Immature natural killer cell (primary cell): Measurements from ENCODE around the gene STRN3. TPM values are rescaled to one million over a fixed set of nuclear protein-coding genes. Genes with fewer than 3 reads are reported as not detected.
"Not testable (repeated sequence)": the region's sequence is repeated elsewhere in the genome, so short reads cannot be mapped to it uniquely, and the experiment has no call there.

Source experiments
- DNase-seq, 3 donors: peaks; one replicate each; pipeline ENCODE4 v3.0.0; 2022; ENCODE audit warnings: mixed read lengths in 1 of 3
- H3K27ac Mint-ChIP-seq, 6 donors: one replicate each; pipeline ENCODE4 v1.8.0; 2020; ENCODE audit warnings: mixed read lengths in 6 of 6, mild to moderate bottlenecking in 5 of 6, inconsistent platforms in 4 of 6, moderate library complexity in 3 of 6
- H3K27me3 Mint-ChIP-seq, 3 donors: one replicate each; pipeline ENCODE4 v1.8.0; 2020 to 2021; ENCODE audit warnings: low read depth in 3 of 3, mild to moderate bottlenecking in 3 of 3, mixed read lengths in 3 of 3, moderate library complexity in 3 of 3, inconsistent platforms in 1 of 3
- H3K36me3 Mint-ChIP-seq, 3 donors: one replicate each; pipeline ENCODE4 v1.8.0; 2020; ENCODE audit warnings: mixed read lengths in 3 of 3, inconsistent platforms in 2 of 3, mild to moderate bottlenecking in 2 of 3
- H3K4me1 Mint-ChIP-seq, 2 donors: one replicate each; pipeline ENCODE4 v1.8.0; 2020; ENCODE audit warnings: inconsistent platforms in 2 of 2, mild to moderate bottlenecking in 2 of 2, mixed read lengths in 2 of 2, moderate library complexity in 1 of 2
- H3K4me3 Mint-ChIP-seq, 5 donors: one replicate each; pipeline ENCODE4 v1.8.0; 2020; ENCODE audit warnings: mild to moderate bottlenecking in 5 of 5, mixed read lengths in 5 of 5, inconsistent platforms in 3 of 5, moderate library complexity in 3 of 5
- H3K9me3 Mint-ChIP-seq, 6 donors: one replicate each; pipeline ENCODE4 v1.8.0; 2020; ENCODE audit warnings: mild to moderate bottlenecking in 6 of 6, mixed read lengths in 6 of 6, inconsistent platforms in 4 of 6, moderate library complexity in 3 of 6
- polyA plus RNA-seq, 3 donors: library from polyadenylated mRNA; unstranded; fragments of 300-500 nt; fragmentation: Illumina TruSeq; gene quantifications; one replicate each; pipeline ENCODE4 v1.2.3, GENCODE V29; 2021

The STRN3 gene
- polyA plus RNA-seq, 3 donors from 2014 or later: 2.8 to 3.7 TPM; not detected in 1

DNA sequence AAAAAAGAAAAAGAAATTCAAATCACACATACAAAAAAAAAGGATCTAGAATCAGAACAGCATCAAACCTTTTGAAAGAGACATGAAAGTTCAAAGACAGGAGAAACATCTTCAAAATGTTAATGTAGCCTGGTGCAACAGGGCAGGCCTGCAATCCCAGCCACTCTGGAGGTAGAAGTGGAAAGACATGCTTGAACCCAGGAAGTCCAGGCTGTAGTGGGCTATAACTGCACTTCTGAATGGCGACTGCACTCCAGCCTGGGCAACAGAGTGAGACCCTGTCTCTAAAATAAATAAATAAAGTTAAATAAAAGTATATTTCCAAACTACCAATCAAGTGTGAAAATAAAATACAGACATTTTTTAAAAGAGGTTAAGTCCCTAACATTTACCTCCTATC is 19.5 kb downstream of the STRN3 start:
- peaks cover 0 to 3% (median 0%) of the 10 kb centered on the region in 3 donors for H3K27me3 Mint-ChIP-seq
- peaks cover 0 to 4% (median 0%) of the 10 kb centered on the region in 3 donors for H3K36me3 Mint-ChIP-seq
- H3K4me1 Mint-ChIP-seq: peaks cover 14% of the 10 kb centered on the region in 2 donors
- H3K4me3 Mint-ChIP-seq: no peak overlapping the region
- H3K27ac Mint-ChIP-seq: peak overlapping the region in 1 of 6 donors; percentile 17
- DNase-seq: no peak
- H3K9me3 Mint-ChIP-seq: no peaks in the 10 kb centered on the region

DNA sequence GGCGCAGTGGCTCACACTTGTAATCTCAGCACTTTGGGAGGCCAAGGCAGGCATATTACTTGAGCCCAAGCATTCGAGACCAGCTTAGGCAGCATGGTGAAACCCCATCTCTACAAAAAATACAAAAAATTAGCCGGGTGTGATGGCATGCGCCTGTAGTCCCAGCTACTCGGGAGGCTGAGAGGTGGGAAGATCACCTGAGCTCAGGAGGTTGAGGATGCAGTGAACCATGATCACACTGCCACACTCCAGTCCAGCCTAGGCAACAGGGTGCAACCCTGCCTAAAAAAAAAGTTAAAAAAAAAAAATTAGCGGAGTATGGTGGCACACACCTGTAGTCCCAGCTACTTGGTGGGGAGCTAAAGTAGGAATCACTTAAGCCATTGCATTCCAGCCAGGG is 22.2 kb downstream of the STRN3 start:
- H3K4me1 Mint-ChIP-seq: peaks cover 21 to 41% of the 10 kb centered on the region in 2 donors
- not testable (repeated sequence) for H3K9me3 Mint-ChIP-seq, H3K4me3 Mint-ChIP-seq, DNase-seq, H3K27me3 Mint-ChIP-seq
- peaks cover 6 to 11% (median 9%) of the 10 kb centered on the region in 3 donors for H3K36me3 Mint-ChIP-seq
- H3K27ac Mint-ChIP-seq: peak overlapping the region in 1 of 6 donors; percentile 34

DNA sequence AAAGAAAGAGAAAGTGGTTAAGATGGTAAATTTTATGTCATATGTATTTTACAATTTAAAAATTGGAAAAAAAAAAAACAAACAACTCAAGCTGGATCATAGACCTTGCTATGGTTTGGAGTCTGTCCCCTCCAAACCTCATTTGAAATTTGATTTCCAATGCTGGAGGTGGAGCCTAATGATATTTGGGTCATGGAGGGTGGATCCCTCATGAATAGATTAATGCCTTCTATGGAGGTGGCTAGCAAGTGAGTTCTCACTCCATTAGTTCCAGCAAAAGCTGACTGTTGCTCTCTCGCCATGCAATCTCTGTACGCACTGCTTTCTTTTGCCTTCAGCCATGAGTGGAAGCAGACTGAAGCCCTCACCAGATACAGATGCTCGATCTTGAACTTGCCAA is 22.9 kb downstream of the STRN3 start:
- no peak overlapping the region for H3K4me3 Mint-ChIP-seq
- DNase-seq: no peak
- H3K9me3 Mint-ChIP-seq: peaks cover 0 to 6% (median 3%) of the 10 kb centered on the region in 6 donors
- peaks cover 0 to 4% (median 0%) of the 10 kb centered on the region in 3 donors for H3K27me3 Mint-ChIP-seq
- H3K36me3 Mint-ChIP-seq: peaks cover 11 to 16% (median 16%) of the 10 kb centered on the region in 3 donors
- peak overlapping the region in 5 of 6 donors; percentile 20 to 85 (median 38) for H3K27ac Mint-ChIP-seq
- H3K4me1 Mint-ChIP-seq: peaks cover 21 to 45% of the 10 kb centered on the region in 2 donors

GRCh38 chr14:31001339-31001658 is 24.9 kb downstream of the STRN3 start:
- Mint-ChIP-seq H3K27me3 (peaks cover 0 to 4% (median 0%) of the 10 kb centered on the region in 3 donors), H3K36me3 (peaks cover 19 to 28% (median 21%) of the 10 kb centered on the region in 3 donors), H3K27ac (peak overlapping the region in 4 of 6 donors; percentile 0 to 68 (median 48)), H3K4me3 (peak overlapping the region in 1 of 5 donors; percentile 21), H3K9me3 (peaks cover 0 to 16% (median 5%) of the 10 kb centered on the region in 6 donors), H3K4me1 (peaks cover 21 to 64% of the 10 kb centered on the region in 2 donors)
- no peak for DNase-seq

GRCh38 chr14:31000629-31001338 is 25.4 kb downstream of the STRN3 start:
- peaks cover 0 to 4% (median 0%) of the 10 kb centered on the region in 3 donors for H3K27me3 Mint-ChIP-seq
- peaks cover 19 to 28% (median 21%) of the 10 kb centered on the region in 3 donors for H3K36me3 Mint-ChIP-seq

DNA sequence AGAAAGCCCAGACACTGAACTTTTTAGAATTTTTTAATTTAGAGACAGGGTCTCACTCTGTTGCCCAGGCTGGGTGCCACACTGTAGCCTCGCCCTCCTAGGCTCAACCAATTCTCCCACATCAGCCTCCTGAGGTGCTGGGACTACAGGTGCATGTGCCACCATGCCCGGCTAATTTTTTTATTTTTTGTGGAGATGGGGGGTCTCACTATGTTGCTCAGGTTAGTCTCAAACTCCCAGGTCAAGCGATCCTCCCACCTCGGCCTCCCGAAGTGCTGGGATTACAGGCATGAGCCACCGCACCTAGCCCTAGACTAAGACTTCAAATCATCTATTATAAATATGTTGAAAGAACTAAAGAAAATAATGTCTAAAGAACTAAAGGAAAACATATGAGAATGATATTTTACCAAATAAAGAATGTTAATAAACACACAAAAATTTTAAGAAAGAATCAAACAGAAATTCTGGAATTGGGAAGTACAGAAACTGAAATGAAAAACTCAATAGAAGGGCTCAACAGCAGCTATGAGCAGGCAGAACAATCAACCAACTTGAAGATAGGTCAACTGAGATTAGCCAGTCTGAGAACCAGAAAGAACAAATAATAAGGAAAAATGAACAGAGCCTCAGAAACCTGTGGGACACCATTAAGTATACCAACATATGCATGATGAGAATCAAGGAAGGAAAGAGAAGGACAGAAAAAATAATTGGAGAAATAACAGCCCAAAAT is 27.0 kb downstream of the STRN3 start:
- Mint-ChIP-seq H3K9me3 (peaks cover 0 to 16% (median 5%) of the 10 kb centered on the region in 6 donors), H3K4me3 (no peak overlapping the region), H3K4me1 (peaks cover 32 to 85% of the 10 kb centered on the region in 2 donors), H3K27me3 (peaks cover 0 to 4% (median 0%) of the 10 kb centered on the region in 3 donors), H3K36me3 (peaks cover 19 to 28% (median 21%) of the 10 kb centered on the region in 3 donors), H3K27ac (no peak overlapping the region)
- DNase-seq: no peak

More at GRCh38 chr14:31000629-31001338, 25.4 kb downstream of the STRN3 start:
- peaks cover 24 to 70% of the 10 kb centered on the region in 2 donors for H3K4me1 Mint-ChIP-seq
- H3K9me3 Mint-ChIP-seq: peaks cover 0 to 16% (median 5%) of the 10 kb centered on the region in 6 donors
- H3K4me3 Mint-ChIP-seq: peak overlapping the region in 1 of 5 donors; percentile 21
- no peak for DNase-seq
- peak overlapping the region in 2 of 6 donors; percentile 0 to 68 for H3K27ac Mint-ChIP-seq

DNA sequence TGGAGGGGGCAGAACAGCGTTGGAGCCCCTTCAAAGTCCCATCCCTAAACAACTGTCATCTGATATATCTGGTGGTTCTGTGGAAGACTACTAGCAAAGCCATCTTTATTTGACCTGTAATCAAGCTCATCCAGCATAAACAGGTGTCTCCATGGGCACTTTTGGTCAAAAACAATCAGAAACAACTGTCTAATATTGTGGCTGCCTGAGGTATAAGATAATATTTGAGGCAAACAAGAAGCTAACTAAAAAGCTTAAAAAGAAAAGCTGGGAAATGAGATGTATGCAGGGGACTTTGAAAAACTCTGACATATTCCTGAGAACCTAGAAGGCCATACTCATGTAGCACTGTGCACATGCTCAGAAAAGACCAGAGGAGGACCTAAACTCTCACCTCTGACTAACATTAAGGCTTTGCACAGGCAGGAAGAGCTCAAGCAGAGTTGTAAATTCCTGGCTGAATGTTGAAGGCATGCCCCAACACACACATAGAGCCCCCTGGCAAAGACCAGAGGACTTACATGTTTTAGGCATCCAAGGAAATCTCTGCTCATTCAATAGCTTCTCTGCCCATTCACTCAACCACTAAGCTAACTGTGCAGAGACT is 28.0 kb downstream of the STRN3 start:
- no peak overlapping the region for H3K27ac Mint-ChIP-seq
- no peak for DNase-seq
- peaks cover 0 to 16% (median 5%) of the 10 kb centered on the region in 6 donors for H3K9me3 Mint-ChIP-seq
- H3K27me3 Mint-ChIP-seq: peaks cover 0 to 3% (median 0%) of the 10 kb centered on the region in 3 donors
- peaks cover 19 to 28% (median 21%) of the 10 kb centered on the region in 3 donors for H3K36me3 Mint-ChIP-seq
- peaks cover 30 to 80% of the 10 kb centered on the region in 2 donors for H3K4me1 Mint-ChIP-seq
- no peak overlapping the region for H3K4me3 Mint-ChIP-seq

DNA sequence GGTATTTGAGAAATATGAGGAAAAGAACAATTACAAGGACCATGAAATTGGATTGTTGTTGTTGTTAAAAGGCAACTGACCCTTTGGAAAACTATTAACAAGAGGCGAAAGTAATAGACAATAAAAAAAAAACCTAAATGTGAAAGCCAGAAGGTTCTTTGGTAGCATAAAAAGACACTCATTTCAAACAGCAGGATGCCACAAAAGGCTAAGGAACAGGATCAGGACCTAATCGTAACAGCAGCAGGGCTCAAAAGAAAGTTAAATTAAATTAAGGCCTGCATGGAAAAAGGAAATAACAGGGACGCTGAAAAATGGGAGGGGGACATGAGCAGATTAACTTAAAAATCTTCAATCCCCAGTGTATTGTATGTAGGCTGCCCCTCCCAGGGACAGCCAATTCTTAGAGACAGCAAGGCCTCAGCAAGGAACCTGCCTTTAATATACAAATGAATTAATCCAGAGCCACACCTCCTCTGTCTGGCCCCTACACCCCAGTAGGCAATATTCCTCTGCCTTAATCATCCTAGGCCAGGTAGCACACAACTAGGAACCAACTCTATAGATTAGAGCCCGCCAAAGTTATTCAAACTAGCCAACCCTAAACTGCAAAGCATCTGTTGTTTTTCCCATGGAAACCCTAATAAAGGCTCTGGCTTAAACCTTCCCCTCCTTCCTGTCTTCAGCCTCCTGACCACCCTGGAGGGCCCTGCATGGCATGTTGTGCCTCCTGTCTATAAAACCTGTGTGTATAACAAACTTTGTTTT is 29.1 kb downstream of the STRN3 start:
- Mint-ChIP-seq H3K9me3 (peaks cover 0 to 16% (median 5%) of the 10 kb centered on the region in 6 donors), H3K27me3 (peaks cover 0 to 1% (median 0%) of the 10 kb centered on the region in 3 donors), H3K4me1 (peaks cover 24 to 73% of the 10 kb centered on the region in 2 donors), H3K36me3 (peaks cover 19 to 28% (median 21%) of the 10 kb centered on the region in 3 donors), H3K4me3 (no peak overlapping the region), H3K27ac (peak overlapping the region in 2 of 6 donors; percentile 30 to 69)
- DNase-seq: no peak

DNA sequence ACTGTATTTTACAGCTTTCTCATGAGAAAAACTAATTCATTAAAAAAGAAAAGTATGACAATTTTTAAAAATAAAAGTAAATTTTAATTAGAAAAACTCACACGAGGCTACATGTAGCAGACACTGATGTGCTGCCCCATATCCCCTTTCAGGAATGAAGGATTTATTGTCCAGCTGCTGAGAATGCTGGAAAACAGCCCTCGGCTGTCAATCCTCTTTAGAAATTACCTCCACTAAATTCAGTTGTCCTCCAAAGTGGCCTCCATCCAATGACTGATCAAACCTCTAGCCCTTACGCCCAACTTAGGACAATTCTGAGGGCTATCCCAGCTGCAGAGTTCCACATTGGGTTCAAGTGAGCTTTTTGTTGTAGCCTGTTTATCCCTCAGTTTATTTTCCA is 30.5 kb downstream of the STRN3 start:
- peak overlapping the region in 1 of 6 donors; percentile 22 for H3K27ac Mint-ChIP-seq
- peaks cover 25 to 76% of the 10 kb centered on the region in 2 donors for H3K4me1 Mint-ChIP-seq
- no peak for DNase-seq
- peaks cover 0 to 1% (median 0%) of the 10 kb centered on the region in 3 donors for H3K27me3 Mint-ChIP-seq
- peaks cover 19 to 24% (median 21%) of the 10 kb centered on the region in 3 donors for H3K36me3 Mint-ChIP-seq
- H3K4me3 Mint-ChIP-seq: no peak overlapping the region
- H3K9me3 Mint-ChIP-seq: peaks cover 0 to 16% (median 5%) of the 10 kb centered on the region in 6 donors

DNA sequence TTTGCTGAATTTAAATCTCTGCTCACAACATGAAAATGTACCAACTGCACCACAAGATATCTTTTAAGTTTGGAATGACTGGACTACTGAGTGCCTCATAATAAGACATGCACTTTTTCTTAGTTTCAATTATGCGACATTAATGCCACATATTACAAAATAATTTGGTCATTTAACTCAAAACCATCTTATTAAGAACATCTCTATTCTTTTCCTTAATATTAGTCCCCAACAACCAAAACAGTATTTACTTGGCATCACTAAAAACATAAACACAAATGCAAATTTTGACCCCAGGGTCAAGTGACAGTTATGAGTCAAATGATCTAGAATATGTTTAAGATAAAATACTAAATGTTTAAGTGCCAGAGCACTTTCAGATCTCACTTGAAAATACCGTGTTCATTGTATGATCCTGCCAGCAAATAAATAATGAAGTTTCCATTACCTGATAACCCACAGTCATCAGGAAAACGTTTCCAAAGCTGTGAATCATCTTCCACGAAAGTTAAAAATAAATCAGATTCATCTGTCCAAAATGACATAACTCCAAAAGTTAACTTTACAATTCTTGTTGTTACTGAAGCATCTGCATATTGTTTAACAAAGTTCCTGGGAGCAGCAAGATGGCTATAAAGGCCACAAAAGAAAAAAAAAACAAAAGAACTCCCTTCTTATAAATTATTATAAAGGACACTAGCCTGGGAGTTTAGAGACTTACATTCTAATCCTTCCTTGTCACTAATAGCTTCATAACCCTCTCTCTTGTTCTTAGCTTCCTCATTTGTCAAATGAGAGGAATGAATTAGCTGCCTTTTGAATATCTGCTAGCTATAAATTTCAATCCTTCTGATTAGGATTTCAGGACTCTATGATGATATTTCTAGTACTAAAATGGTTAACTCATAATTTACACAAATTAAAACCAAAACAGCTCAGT is 31.2 kb downstream of the STRN3 start:
- Mint-ChIP-seq H3K4me3 (no peak overlapping the region), H3K27ac (peak overlapping the region in 5 of 6 donors; percentile 22 to 64 (median 39)), H3K36me3 (peaks cover 19 to 24% (median 21%) of the 10 kb centered on the region in 3 donors), H3K4me1 (peaks cover 23 to 70% of the 10 kb centered on the region in 2 donors), H3K9me3 (peaks cover 0 to 16% (median 5%) of the 10 kb centered on the region in 6 donors), H3K27me3 (peaks cover 0 to 1% (median 0%) of the 10 kb centered on the region in 3 donors)
- no peak for DNase-seq

GRCh38 chr14:30993071-30993470 is 33.1 kb downstream of the STRN3 start:
- Mint-ChIP-seq H3K4me3 (no peak overlapping the region), H3K27ac (no peak overlapping the region), H3K4me1 (peaks cover 27 to 68% of the 10 kb centered on the region in 2 donors), H3K9me3 (peaks cover 0 to 9% (median 0%) of the 10 kb centered on the region in 6 donors), H3K27me3 (peaks cover 0 to 1% (median 0%) of the 10 kb centered on the region in 3 donors), H3K36me3 (peaks cover 6 to 10% (median 8%) of the 10 kb centered on the region in 3 donors)
- DNase-seq: no peak

DNA sequence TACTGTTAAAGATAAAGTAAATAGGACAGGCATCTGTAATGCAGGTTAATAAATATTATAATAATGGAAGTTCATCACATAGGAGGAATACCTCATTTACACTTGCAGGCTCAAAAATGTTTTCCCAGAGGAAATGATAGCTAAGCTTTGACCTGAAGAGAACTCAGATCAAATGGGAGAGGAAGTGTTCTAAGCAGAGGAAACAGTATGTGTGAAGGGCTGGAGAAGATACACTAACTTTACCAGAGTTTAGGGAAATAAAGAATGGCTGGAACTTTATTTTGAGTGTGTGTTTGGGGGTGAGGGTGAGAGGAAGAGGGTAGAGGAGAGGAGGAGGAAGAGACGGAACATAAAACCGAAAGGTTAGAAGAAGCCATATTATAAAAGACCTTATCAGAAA is 34.8 kb downstream of the STRN3 start:
- no peak for DNase-seq
- Mint-ChIP-seq H3K27me3 (peaks cover 0 to 1% (median 0%) of the 10 kb centered on the region in 3 donors), H3K9me3 (no peaks in the 10 kb centered on the region), H3K4me3 (peak overlapping the region in 1 of 5 donors; percentile 17), H3K36me3 (no peaks in the 10 kb centered on the region), H3K27ac (peak overlapping the region in 4 of 6 donors; percentile 12 to 67 (median 48)), H3K4me1 (peaks cover 27 to 62% of the 10 kb centered on the region in 2 donors)
